Measurements from ENCODE around the gene SLITRK6.
"Not testable (repeated sequence)": the region's sequence is repeated elsewhere in the genome, so short reads cannot be mapped to it uniquely, and the experiment has no call there.

The SLITRK6 gene, protein sequence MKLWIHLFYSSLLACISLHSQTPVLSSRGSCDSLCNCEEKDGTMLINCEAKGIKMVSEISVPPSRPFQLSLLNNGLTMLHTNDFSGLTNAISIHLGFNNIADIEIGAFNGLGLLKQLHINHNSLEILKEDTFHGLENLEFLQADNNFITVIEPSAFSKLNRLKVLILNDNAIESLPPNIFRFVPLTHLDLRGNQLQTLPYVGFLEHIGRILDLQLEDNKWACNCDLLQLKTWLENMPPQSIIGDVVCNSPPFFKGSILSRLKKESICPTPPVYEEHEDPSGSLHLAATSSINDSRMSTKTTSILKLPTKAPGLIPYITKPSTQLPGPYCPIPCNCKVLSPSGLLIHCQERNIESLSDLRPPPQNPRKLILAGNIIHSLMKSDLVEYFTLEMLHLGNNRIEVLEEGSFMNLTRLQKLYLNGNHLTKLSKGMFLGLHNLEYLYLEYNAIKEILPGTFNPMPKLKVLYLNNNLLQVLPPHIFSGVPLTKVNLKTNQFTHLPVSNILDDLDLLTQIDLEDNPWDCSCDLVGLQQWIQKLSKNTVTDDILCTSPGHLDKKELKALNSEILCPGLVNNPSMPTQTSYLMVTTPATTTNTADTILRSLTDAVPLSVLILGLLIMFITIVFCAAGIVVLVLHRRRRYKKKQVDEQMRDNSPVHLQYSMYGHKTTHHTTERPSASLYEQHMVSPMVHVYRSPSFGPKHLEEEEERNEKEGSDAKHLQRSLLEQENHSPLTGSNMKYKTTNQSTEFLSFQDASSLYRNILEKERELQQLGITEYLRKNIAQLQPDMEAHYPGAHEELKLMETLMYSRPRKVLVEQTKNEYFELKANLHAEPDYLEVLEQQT

DNA sequence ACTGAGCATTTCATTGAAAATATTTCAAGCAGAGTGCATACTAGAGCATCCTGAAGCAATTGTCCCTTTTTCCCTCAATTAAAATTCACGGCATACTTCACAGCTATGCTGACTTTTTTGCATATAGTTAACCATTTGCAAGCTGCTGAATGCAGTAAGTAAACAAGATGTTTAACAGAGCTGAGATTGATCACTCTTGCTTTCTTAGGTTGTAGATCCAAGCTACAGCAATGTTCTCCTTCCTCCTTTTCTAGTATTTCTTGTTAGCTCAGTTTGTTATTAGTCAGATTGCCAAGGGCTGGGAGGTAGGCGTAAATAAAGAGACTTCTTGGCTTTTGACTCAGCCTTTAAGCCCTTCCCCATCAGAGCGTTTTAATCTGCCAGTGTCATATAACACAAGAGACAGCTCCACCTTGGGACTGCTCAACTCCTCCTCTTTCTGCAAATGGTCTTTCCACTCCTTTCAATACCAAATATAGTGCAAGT, at the start of gene SLITRK6:
SLITRK6 (minus strand) TSS at position 323 of the 486 bp plus-strand sequence. CDS start 2,911 bp downstream, outside the sequence.
- DNase-seq, result no peak

DNA sequence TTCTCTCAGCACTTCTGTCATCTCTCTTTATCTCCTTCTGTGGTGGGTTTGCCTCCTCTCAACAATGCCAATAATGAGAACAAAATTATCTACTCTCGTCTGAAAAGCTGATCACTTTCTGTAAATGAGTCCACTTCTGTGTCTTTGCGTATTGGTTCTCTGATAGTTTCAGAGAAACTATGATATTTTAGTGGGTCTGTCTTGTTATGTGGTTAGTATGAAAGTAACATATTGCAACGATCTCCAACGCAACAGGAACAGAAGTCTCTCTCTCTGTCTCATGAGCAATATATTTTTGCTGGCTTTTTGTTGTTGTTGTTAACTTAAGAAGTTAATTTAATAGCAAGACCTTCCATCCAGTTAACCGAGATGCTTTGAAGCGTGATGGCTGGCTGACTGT, 47.8 kb upstream of the SLITRK6 start:
- DNase-seq, result no peak

DNA sequence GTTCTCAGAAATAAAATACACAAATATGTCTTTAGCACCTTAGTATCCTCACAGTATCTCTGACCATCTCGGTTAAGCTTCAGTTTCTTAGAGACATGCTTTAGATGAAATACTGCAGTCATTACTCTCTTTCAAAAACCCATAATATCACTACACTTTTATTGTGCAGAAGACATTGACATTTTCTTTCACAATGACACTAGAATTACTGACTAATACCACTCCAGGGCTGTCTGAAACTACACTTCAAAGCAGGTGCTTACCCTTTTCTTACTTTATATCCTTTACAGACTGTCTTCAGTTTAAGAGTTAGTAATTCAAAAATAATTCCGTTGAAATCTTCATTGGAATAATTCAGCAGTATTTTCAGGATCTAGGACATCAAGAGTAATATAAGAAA, 42.2 kb upstream of the SLITRK6 start:
- DNase-seq, result no peak

DNA sequence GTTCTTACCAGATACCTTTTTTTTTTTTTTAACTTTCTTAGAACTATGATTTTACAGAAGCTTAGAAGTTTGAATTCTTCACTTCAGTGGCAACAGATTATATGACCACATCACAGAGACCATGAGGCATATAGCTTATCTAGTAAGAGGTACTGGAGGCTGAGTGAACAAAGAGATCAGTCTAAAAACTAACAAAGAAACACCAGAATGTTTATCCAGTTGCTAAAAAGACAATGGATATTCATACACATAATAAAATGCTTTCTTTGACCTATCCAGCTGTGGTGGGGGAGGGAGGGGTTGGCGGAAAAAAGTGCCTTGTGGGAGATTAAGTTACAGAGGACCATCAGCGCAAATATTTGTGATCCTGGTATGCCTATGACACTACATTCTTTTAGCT, 34.7 kb upstream of the SLITRK6 start:
- peak in 2 of 56 donors; percentile 0 for DNase-seq

DNA sequence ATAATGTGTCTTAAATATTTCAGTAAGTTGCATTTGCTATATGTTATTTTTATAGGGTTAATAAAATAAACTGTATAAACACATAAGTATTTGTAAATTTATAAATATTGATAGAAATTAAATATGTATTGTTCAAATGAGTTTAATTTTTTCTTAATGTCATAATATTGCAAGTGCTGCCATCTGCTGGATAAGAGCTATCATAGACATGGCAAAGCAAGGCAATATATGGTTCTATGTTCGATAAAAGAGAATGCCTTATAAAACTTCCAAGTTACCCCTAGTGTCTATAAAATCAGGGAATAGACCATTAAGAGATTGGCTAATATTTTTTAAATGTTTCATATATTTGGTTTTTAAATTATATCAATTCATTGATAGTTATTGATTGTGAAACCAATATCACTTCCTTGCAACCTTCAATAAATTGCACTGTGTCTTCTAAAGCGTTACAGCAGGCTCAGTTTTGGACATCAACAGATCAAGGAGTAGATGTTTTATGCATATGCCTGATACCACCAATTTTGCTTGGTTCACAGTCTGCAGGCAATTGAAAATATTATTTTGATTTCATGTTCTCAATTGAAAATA, 29.0 kb upstream of the SLITRK6 start:
- no peak for DNase-seq

DNA sequence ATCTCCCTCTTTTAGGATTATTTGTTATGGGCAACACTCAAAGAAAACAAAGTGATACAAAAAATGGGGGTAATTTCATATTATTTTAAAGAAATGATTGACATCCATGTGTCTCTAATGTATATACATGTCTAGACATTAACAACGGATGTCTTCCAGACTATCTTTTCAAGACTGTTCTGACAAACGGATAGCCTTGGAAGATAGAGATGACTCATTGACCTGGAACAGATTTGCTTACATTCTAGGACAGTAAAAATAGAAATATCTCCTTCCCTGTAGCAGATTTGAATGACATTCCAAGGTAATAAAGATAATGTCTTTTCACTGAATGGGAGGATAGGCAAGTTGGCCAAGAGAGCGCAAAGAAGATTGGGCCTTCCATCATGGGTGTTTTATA, 26.2 kb upstream of the SLITRK6 start:
- DNase-seq, result no peak

DNA sequence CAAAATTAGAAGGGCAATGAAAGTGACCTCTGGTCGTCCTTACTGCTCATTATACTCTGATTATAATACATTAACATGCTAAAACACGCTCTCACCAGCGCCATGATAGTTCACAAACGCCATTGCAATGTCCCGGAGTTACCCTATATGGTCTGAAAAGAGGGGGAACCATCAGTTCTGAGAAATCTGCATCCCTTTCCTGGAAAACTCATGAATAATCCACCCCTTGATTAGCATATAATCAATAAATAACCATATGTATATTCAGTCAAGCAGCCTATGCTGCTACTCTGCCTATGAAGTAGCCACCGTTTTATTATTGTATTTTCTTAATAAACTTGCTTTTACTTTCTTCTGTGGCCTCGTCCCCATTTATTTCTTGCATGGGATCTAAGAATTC, 24.6 kb upstream of the SLITRK6 start:
- DNase-seq, result no peak

DNA sequence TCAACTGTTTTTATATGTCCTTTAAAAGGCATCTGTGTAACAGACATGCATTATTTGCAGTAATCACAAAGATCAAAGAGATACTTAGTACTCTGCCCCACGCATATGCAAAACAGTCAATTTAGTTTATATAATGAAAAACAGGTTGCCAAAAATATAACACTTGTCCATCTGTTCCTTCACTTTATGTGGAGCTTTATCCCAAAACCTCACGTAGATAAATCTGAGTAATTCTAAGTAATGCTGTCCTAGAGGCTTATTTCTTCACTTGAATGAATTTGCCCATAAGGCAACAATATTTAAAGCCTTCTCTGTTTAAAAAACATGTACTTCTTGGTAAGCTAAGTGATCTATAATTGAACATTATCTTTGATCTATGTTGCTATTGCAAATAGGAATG, 20.3 kb upstream of the SLITRK6 start:
- DNase-seq, result no peak

DNA sequence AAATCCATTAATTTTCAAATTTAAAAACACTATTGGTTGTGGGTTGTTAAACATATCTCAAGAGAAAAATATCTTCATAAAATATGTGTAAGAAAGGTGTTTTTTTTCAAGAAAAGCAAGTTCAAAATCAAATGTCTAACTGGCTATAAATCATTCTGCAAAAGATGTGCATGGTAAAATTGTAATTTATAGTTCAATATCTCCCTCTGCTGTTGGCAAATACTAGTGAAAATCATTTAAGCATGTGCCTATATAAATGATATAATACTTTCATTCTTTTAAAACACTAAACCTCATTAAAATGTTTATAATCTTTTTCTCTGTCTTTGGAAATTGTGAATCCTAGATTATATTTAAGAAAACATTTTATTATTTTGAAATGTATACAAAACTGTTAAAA, 17.2 kb upstream of the SLITRK6 start:
- DNase-seq, result no peak

DNA sequence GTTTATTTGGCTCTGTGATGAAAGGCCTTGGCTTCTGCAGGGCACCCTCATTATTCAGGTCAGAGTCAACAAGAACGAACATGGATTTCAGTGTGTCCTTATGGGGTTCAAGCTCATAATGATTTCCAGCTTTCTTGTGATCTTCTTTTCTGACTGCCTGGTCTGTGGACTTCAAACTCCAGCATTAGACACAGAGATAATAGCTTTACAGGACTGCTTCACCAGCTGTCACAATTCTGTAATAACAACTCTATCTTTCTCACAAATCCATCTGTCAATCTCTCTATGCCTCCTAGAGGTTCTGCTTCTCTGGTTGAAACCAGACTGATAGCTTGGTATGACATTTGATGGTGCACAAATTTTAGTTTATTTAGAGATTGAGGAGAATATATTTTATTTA, 13.1 kb upstream of the SLITRK6 start:
- no peak for DNase-seq

DNA sequence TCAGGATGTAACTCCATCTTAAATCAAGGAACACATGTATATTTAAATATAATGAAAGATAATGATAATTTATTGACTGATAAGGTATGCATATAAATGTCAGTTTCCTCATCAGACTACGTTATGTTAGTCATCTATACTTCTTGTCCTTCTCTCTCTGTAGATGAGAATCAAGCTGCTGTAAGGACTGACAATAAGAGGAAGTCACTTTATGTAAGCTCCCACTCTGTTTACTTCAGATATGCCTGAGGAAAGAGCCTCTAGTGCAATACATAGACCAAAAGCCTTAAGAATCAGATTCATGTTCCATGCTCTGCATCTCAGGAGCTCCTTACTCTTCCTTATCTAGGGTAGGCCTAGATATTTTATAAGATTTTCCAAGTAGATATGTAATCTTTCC, 9.6 kb upstream of the SLITRK6 start:
- DNase-seq, result no peak

DNA sequence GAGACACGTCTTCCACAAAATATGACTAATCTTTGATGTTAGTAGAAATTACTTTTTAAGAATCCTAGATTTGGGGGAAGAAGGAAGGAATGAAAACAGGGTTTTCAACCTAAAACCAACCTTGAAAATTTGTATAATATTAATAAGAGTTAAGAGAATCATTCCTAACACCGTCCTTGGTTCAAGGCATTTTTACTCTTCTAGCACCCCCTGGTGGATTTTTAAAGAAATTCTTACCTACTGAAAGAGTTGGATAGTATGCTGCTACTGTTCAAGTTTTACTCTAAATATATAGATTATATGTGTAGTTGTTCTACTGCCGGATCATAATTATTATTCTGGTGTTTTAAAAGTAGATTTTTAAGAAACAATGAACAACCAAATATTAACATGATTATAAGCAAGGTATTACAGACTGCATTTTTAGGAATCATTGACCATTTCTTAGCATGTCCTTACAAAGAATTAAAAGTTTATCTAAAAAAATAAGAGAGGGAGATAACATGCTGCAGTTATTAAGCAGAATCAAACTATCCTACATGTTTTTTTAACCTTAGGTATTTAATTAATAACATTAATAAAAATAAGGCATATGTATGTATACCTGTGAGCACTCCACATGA, 7.4 kb upstream of the SLITRK6 start:
- peak in 1 of 56 donors; percentile 48 for DNase-seq

DNA sequence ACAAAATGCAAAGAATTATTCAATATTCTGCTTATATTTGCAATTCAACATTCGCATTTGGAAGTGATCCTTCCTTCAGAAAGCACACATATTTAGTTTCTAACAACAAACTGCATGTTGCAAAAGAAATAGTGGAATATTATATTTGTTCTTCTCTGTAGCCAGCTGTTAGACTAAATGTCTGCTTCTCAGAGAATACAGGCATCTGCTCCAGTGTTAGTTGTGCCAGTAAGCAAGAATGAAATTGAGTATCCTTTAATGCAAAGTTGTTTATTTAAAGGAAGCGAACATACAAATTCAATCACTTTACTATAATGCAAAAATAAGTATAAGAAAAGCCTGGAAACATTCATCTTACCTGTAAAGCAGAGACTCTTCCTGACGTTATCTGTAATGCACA, 663 bp downstream of the SLITRK6 start:
- no peak for DNase-seq

DNA sequence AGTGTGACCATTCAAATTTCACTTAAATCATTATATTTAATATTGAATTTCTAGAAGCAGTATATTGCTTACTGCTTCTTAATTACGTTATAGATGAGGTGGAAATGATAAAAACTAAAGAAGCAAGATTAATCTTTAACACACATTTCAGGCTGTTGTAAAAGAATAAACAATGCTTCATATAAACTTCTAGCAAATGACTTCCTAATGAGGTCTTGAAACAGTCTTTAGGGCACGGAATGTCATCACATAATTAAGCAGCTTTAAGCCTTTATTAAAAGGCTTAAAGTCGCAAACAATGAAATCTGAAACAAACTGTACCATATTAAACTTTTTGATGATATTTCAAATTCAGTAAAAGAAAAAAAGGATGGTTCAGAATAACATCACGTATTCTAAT, 1.9 kb downstream of the SLITRK6 start:
- DNase-seq, result no peak

DNA sequence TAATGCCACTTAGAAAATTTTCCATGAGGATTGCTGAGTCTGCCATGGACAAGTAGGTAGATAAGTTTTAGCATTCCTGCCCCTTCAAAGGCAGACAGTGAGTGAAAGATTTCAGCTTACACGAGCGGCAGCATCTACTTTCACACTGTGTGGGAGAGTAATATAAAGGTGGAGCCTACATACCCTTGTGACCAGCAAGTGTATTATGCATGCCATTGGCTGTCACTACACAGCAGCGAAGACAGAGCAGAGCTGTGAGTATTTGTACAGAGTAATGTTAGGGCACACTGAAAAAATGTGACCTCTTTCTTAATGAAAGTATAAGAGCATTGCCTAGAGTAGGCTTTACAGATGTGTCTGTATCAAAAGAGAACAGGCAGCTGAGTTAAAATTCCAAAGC, 14.0 kb downstream of the SLITRK6 start:
- DNase-seq, result no peak

DNA sequence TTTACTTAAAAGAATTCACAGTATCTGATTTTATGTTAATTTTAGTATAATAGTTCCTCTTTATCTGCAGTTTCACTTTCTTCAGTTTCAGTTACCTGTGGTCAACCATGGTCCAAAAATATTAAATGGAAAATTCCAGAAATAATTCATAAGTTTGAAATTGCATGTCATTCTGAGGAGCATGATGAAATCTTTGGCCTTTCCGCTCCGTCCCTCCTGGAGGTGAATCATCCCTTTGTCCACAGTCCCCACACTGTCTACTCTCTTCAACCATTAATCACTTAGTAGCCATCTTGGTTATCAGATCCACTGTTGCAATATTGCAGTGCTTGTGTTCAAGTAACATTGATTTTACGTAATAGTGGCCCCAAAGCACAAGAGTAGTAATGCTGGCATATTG, 26.9 kb downstream of the SLITRK6 start:
- no peak for DNase-seq

DNA sequence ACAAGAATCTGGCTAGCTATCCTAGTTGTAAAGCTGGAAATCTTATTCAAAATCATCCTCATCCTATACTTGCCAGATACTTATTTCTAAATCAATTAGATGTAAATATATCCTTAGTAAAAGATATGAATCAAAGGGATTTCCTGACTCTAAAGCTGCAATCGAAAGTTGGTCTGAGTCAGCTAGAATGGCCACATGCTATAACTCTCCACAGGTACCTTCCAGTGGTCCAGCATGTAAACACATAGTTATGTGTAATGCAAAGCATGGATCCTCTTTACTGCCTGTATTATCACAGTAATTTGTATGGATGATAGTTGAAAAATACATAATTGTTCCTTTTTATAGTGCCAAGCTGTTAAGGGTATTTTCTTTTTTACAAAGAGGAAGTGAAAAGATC, 27.4 kb downstream of the SLITRK6 start:
- no peak for DNase-seq

DNA sequence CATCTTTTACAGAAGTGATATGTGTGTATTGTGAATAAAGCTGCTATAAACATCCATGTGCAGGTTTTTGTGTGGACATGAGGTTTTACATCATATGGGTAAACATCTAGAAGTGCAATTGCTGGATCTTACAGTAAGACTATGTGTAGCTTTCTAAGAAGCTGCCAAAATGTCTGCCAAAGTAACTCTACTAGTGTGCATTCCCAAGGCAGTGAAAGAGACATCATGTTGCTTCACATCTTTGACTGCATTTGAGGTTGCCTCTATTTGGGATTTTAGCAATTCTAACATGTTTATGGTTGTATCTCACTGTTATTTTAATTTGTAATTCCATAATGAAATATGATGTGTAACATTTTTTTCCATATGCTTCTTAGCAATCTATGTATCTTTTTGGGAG, 30.3 kb downstream of the SLITRK6 start:
- DNase-seq, result no peak

DNA sequence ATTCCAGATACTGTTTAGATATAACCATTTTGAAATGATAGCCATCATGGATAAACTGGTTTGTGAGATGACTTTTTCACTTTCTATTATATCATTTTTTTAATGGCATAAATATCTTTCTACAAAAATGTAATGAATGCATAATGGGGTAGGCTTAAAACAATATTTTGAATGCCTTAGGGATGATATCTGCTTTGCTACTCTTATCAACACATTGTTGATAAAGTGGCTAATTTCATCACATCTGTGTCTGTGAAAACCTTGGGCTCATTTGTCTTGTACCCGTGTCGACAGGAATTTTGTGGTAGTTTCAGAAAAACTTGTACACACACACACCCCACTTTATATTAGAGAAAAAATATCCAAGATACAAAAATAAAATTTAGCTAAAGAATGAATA, 44.1 kb downstream of the SLITRK6 start:
- no peak for DNase-seq

DNA sequence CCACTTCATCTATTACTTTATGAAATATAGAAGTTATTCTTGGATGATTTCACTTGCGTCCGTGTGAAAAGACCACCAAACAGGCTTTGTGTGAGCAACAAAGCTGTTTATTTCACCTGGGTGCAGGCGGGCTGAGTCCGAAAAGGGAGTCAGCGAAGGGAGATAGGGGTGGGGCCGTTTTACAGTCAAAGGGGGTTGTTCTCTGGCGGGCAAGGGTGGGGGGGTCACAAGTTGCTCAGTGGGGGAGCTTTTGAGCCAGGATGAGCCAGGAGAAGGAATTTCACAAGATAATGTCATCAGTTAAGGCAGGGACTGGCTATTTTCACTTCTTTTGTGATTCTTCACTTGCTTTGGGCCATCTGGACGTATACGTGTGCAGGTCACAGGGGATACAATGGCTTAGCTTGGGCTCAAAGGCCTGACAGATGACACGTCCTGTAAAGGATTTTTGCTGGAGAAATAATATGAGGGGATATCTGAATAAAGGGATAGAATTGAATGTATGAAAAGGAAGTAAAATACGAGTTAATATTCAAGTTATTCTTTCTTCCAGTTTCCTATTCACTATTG, 55.9 kb downstream of the SLITRK6 start:
- DNase-seq, result not testable (repeated sequence)

Measured in amygdala (tissue), 56 donors.